ENCODE data around the gene RGS1. TPM values are rescaled to one million over a fixed set of nuclear protein-coding genes. Genes with fewer than 3 reads are reported as not detected.
A peak's percentile ranks its signal among the peaks of the same experiment; 100 is the strongest.

The RGS1 gene
- polyA plus RNA-seq, 1 of the 3 experiments (the other 2 are of a cell fraction): 0.12 TPM

- TF ChIP-seq, protein P1, sequence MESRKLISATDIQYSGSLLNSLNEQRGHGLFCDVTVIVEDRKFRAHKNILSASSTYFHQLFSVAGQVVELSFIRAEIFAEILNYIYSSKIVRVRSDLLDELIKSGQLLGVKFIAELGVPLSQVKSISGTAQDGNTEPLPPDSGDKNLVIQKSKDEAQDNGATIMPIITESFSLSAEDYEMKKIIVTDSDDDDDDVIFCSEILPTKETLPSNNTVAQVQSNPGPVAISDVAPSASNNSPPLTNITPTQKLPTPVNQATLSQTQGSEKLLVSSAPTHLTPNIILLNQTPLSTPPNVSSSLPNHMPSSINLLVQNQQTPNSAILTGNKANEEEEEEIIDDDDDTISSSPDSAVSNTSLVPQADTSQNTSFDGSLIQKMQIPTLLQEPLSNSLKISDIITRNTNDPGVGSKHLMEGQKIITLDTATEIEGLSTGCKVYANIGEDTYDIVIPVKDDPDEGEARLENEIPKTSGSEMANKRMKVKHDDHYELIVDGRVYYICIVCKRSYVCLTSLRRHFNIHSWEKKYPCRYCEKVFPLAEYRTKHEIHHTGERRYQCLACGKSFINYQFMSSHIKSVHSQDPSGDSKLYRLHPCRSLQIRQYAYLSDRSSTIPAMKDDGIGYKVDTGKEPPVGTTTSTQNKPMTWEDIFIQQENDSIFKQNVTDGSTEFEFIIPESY (IDR thresholded peaks at IDR 0.05; ENCODE audit: borderline replicate concordance, low read depth): no peak
- TF ChIP-seq GABPA (IDR thresholded peaks at IDR 0.05; ENCODE audit: low read depth) (0 out of 2 replicates have a peak, but pooled peaks have one; percentile 11), MXI1 (IDR thresholded peaks at IDR 0.05; ENCODE audit: low read depth, low read length) (no peak), YY1 (IDR thresholded peaks at IDR 0.05; ENCODE audit: low read depth) (0 out of 2 replicates have a peak, but pooled peaks have one; percentile 12), EZH2phosphoT487 (IDR thresholded peaks at IDR 0.05; ENCODE audit: borderline replicate concordance, low read depth) (no peak), PBX3 (IDR thresholded peaks at IDR 0.05) (no peak), CHD2 (IDR thresholded peaks at IDR 0.05; ENCODE audit: low read length, partially characterized antibody) (no peak), SIN3A (IDR thresholded peaks at IDR 0.05; ENCODE audit: borderline replicate concordance, low read depth, low read length) (no peak), TEAD4 (IDR thresholded peaks at IDR 0.05; ENCODE audit: borderline replicate concordance, insufficient read depth) (no peak), JUND (IDR thresholded peaks at IDR 0.05) (no peak), MEF2A (IDR thresholded peaks at IDR 0.05; ENCODE audit: borderline replicate concordance, low read depth) (no peak), RAD21 (IDR thresholded peaks at IDR 0.05; ENCODE audit: low read length) (peak; percentile 75), ELF1 (IDR thresholded peaks at IDR 0.05) (no peak), FOXJ3 (CRISPR knock-in tag; IDR thresholded peaks at IDR 0.05) (no peak), FOXM1 (IDR thresholded peaks at IDR 0.05; ENCODE audit: low read depth) (0 out of 2 replicates have a peak, but pooled peaks have one; percentile 15), NFIC (IDR thresholded peaks at IDR 0.05; ENCODE audit: borderline replicate concordance) (no peak), GATA2 (CRISPR knock-in tag; IDR thresholded peaks at IDR 0.05) (no peak), RFX5 (IDR thresholded peaks at IDR 0.05; ENCODE audit: low read length) (no peak), RXRA (IDR thresholded peaks at IDR 0.05; ENCODE audit: borderline replicate concordance, low read depth) (0 out of 2 replicates have a peak, but pooled peaks have one; percentile 15), POLR2AphosphoS5 (IDR thresholded peaks at IDR 0.05; ENCODE audit: low read depth, low read length) (no peak), SMC3 (IDR thresholded peaks at IDR 0.05; ENCODE audit: low read depth, low read length) (peak; percentile 84), FOSL2 (IDR thresholded peaks at IDR 0.05; ENCODE audit: borderline replicate concordance, low read depth) (no peak), REST (IDR thresholded peaks at IDR 0.05; ENCODE audit: low read depth, low read length) (no peak)
- TF ChIP-seq, protein P2, sequence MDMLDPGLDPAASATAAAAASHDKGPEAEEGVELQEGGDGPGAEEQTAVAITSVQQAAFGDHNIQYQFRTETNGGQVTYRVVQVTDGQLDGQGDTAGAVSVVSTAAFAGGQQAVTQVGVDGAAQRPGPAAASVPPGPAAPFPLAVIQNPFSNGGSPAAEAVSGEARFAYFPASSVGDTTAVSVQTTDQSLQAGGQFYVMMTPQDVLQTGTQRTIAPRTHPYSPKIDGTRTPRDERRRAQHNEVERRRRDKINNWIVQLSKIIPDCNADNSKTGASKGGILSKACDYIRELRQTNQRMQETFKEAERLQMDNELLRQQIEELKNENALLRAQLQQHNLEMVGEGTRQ (IDR thresholded peaks at IDR 0.05; ENCODE audit: borderline replicate concordance, low read depth, low read length): no peak
Measured at GRCh38 chr1:192580351-192580962, 4.9 kb downstream of the RGS1 start (continued).

Measured in SK-N-SH (cell line).